ENCODE data around the gene CCL15. TPM values are rescaled to one million over a fixed set of nuclear protein-coding genes. Genes with fewer than 3 reads are reported as not detected.
"Not testable (repeated sequence)": the region's sequence is repeated elsewhere in the genome, so short reads cannot be mapped to it uniquely, and the experiment has no call there.

Gene CCL15, protein sequence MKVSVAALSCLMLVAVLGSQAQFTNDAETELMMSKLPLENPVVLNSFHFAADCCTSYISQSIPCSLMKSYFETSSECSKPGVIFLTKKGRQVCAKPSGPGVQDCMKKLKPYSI
- not detected in 2 replicates for total RNA-seq

DNA sequence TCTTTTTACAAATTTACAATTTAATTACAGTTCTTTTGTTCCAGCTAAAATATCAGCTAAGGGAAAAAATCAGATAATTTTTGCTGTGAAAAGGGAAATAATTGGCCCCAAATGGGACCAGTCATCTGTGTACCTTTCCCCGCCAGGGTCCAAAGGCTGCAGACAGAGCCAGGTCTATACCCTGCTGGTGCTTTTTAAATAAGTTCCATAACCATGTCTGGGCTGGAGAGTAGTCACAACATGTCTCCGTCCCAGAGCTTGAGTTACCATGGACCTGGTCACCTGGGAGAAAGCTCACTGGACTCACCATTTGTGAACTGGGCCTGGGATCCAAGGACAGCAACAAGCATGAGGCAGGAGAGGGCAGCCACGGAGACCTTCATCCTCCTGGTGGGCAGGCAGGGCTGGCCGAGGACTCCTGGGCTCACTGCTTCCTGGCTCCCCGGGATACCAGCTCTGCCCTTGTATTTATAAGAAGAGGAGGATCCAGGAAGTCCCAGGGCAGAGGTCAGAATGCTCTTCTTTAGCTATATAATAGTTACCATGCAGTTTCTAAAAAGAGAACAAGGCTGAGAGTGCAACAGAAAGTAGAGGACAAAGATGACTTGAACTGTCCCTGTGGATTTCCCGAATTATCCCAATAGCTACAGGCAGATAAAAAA is at the start of gene CCL15:
Gene CCL15 (minus strand): TSS at position 444 of the 662 bp plus-strand sequence. CDS start 61 bp downstream, at position 383.
- no peak for DNase-seq (ENCODE audit: low spot score)
- Mint-ChIP-seq H3K27me3 (ENCODE audit: low read depth) (peaks cover 13% of the 10 kb centered on the region), H3K4me3 (ENCODE audit: low read depth) (no peak within 1 kb of the TSS), H3K4me1 (ENCODE audit: low read depth) (peaks cover 3% of the 10 kb centered on the region), H3K36me3 (ENCODE audit: low read depth) (no peaks in the 10 kb centered on the region), H3K27ac (no peak within 1 kb of the TSS), H3K9me3 (no peaks in the 10 kb centered on the region)
- intact Hi-C loops (cut with micrococcal nuclease), result no loop called here

DNA sequence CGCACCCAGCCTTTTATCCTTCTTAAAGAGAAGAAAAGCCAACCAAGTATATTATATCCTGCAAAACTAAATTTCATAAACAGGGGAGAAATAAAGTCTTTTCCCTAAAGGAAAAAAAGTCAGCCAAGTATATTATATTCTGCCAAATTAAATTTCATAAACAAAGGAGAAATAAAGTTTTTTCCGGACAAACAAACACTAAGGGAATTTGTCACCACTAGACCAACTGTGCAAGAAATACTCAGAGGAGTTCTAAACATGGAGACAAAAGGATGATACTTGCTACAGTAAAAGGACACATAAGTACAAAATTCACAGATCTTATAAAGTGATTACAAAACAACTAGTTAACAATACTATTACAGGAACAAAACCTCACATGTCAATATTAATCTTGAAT is 48.3 kb upstream of the CCL15 start:
- H3K4me1 Mint-ChIP-seq (ENCODE audit: low read depth), result no peaks in the 10 kb centered on the region
- H3K36me3 Mint-ChIP-seq (ENCODE audit: low read depth), result no peaks in the 10 kb centered on the region
- H3K4me3 Mint-ChIP-seq (ENCODE audit: low read depth), result no peak overlapping the region
- intact Hi-C loops (cut with micrococcal nuclease), result no loop called here
- H3K9me3 Mint-ChIP-seq, result peaks cover 19% of the 10 kb centered on the region
- H3K27ac Mint-ChIP-seq, result no peak overlapping the region
- DNase-seq (ENCODE audit: low spot score), result no peak
- H3K27me3 Mint-ChIP-seq (ENCODE audit: low read depth), result peaks cover 20% of the 10 kb centered on the region

DNA sequence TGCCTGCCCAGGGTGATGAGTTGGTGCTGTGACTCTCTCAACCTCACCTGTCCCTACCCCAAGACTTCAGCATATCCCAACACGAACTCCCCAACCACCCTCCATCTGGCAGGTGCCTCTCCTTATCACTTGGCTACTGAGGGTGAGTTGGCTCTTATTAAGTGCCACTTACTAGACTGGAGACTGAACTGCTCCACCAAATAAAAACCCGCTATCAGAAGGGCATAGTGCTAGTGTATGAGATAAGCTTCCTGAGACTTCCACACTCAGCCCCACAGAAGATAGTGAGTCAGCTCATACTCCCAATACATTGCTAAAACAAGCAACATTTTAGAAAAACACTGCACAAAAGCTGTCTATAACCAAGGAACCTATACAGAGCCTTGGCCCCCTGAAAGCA is 46.7 kb upstream of the CCL15 start:
- H3K4me3 Mint-ChIP-seq (ENCODE audit: low read depth), result no peak overlapping the region
- H3K27ac Mint-ChIP-seq, result no peak overlapping the region
- intact Hi-C loops (cut with micrococcal nuclease), result no loop called here
- peaks cover 19% of the 10 kb centered on the region for H3K9me3 Mint-ChIP-seq
- H3K4me1 Mint-ChIP-seq (ENCODE audit: low read depth), result no peaks in the 10 kb centered on the region
- H3K36me3 Mint-ChIP-seq (ENCODE audit: low read depth), result no peaks in the 10 kb centered on the region
- H3K27me3 Mint-ChIP-seq (ENCODE audit: low read depth), result peaks cover 25% of the 10 kb centered on the region
- no peak for DNase-seq (ENCODE audit: low spot score)

DNA sequence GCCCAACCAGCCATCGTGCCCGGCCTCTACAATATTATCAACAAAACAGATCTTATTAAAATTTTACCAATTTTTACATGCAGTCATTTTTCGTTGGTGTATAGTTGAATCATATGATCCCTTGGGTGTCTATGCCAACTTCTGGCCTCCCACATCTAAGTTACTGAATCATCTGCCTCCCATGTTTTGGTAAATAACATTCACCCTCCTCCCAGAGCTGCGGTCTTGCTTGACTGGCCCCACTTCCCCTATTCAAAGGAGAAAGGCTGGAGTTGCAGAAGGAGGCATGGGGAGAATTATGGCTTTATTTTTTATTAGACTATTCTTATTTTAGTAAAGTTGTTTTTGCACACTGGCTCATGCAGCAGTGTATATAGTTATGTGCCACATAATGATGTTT is 34.9 kb upstream of the CCL15 start:
- Mint-ChIP-seq H3K27ac (no peak overlapping the region), H3K36me3 (ENCODE audit: low read depth) (no peaks in the 10 kb centered on the region), H3K4me3 (ENCODE audit: low read depth) (no peak overlapping the region), H3K4me1 (ENCODE audit: low read depth) (no peaks in the 10 kb centered on the region), H3K9me3 (no peaks in the 10 kb centered on the region), H3K27me3 (ENCODE audit: low read depth) (peaks cover 32% of the 10 kb centered on the region)
- no peak for DNase-seq (ENCODE audit: low spot score)
- intact Hi-C loops (cut with micrococcal nuclease), result no loop called here

DNA sequence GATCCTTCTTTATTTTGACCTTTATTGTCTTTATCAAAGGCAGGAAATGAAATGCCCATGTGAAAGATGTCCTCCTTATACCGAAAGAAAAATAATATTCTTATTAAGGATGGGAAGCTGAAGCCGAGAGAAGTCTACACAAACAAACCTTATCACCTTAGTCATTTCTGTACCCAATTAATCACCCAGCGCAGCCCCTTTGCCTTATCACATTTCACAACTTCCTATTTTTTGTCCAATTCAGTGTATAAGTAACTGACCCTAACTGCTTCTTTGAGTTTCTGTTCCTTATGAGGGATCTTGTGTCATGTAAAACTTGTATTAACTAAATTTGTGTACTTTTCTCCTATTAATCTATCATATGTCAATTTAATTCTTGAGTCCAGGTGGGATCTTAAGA is 32.8 kb upstream of the CCL15 start:
- intact Hi-C loops (cut with micrococcal nuclease), result no loop called here
- Mint-ChIP-seq H3K36me3 (ENCODE audit: low read depth) (no peaks in the 10 kb centered on the region), H3K9me3 (no peaks in the 10 kb centered on the region), H3K27me3 (ENCODE audit: low read depth) (peaks cover 44% of the 10 kb centered on the region), H3K4me1 (ENCODE audit: low read depth) (no peaks in the 10 kb centered on the region), H3K4me3 (ENCODE audit: low read depth) (no peak overlapping the region), H3K27ac (no peak overlapping the region)
- no peak for DNase-seq (ENCODE audit: low spot score)

DNA sequence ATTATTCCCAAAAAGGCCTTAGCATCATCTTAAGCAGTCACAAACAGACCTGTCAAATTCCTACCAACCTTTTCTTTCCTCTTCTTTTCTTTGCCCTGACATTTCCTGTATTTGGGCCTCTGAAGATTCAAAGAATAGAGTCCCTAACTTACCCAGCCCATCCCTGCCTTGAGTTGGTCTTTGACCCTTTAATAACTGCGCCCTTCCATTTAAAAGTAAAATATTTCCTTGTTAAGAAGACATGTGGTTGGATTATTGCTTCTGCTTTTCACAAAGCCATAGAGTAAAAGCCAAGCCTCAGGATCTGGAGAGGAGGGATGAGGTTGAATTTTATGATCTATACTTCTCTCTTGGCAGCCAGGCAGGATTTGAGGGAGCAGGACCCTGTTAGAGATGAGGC is 29.6 kb upstream of the CCL15 start:
- Mint-ChIP-seq H3K27ac (no peak overlapping the region), H3K4me1 (ENCODE audit: low read depth) (no peaks in the 10 kb centered on the region), H3K27me3 (ENCODE audit: low read depth) (peaks cover 49% of the 10 kb centered on the region), H3K9me3 (no peaks in the 10 kb centered on the region), H3K4me3 (ENCODE audit: low read depth) (no peak overlapping the region), H3K36me3 (ENCODE audit: low read depth) (no peaks in the 10 kb centered on the region)
- no peak for DNase-seq (ENCODE audit: low spot score)
- intact Hi-C loops (cut with micrococcal nuclease), result no loop called here

DNA sequence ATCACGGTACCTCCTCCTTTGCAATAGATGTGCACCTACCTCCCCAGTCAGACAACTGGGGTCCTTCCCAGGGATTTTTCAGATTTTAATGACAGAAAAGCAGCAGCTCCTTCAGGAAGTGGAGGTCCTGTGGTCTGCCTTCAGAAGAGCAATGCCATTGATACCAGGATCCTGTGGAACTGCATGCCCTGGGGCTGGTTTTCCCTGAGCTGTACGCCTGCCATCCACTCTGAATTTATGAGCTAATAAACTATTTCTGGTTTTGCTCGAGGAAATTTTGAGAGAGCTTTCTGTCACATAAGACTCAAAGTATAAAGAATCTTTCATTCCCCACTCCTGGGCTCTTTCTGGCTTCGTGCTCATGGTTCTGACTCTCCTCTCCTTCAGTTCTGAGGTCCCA is 26.4 kb upstream of the CCL15 start:
- H3K4me3 Mint-ChIP-seq (ENCODE audit: low read depth), result no peak overlapping the region
- no peak for DNase-seq (ENCODE audit: low spot score)
- H3K9me3 Mint-ChIP-seq, result no peaks in the 10 kb centered on the region
- H3K4me1 Mint-ChIP-seq (ENCODE audit: low read depth), result no peaks in the 10 kb centered on the region
- intact Hi-C loops (cut with micrococcal nuclease), result no loop called here
- H3K27me3 Mint-ChIP-seq (ENCODE audit: low read depth), result peaks cover 33% of the 10 kb centered on the region
- H3K36me3 Mint-ChIP-seq (ENCODE audit: low read depth), result no peaks in the 10 kb centered on the region
- no peak overlapping the region for H3K27ac Mint-ChIP-seq

DNA sequence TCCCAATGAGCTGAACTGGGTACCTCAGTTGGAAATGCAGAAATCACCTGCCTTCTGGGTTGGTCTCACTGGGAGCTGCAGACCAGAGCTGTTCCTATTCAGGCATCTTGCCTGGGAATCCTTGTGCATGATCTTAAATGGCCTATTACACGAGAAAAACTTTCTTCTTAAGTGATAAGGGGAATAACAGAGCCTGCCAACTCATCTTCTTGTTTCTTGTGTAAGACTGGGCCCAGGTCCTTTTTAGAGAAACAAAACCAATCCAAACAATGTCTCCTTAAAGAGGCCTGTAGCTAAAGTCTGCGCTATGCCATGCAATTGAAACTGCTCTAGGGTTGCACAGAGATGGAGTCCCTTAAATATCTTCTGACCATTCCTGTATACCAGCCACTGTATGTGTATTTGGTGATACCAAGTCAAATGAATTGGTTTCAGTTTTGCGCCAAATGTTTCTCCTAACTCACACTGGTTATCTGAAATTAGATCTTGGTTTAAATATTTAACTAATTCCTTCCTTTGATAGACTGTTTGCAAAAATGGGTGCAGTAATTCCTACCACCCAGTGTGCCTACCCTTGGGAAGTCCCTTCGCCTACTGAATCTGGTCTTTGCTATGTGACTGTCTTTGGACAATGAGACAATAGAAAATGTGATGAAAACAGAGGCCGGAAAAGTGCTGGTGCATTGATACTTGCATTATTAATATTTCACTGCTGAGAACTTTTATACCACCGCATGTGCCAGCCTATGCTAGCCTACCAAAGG is 22.9 kb upstream of the CCL15 start:
- H3K9me3 Mint-ChIP-seq, result no peaks in the 10 kb centered on the region
- intact Hi-C loops (cut with micrococcal nuclease), result no loop called here
- no peaks in the 10 kb centered on the region for H3K36me3 Mint-ChIP-seq (ENCODE audit: low read depth)
- peaks cover 32% of the 10 kb centered on the region for H3K27me3 Mint-ChIP-seq (ENCODE audit: low read depth)
- no peak overlapping the region for H3K4me3 Mint-ChIP-seq (ENCODE audit: low read depth)
- no peak for DNase-seq (ENCODE audit: low spot score)
- no peak overlapping the region for H3K27ac Mint-ChIP-seq
- no peaks in the 10 kb centered on the region for H3K4me1 Mint-ChIP-seq (ENCODE audit: low read depth)

DNA sequence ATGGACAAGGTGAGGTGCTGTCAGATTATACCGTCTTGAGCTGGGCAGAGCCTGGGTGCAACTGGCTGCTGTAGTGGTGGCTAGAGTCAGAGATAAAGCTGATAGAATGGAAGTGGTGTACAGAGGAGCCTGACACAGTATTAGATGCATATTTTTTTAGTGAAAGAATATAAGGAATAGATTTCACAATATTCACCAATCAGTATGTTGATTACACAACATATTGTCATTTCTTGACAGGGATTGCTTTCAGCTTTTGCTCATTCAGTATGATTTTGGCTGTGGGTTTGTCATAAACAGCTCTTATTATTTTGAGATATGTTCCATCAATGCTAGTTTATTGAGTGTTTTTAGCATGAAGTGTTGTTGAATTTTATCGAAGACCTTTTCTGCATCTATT is 18.1 kb upstream of the CCL15 start:
- no peaks in the 10 kb centered on the region for H3K36me3 Mint-ChIP-seq (ENCODE audit: low read depth)
- H3K4me3 Mint-ChIP-seq (ENCODE audit: low read depth), result no peak overlapping the region
- intact Hi-C loops (cut with micrococcal nuclease), result no loop called here
- H3K27me3 Mint-ChIP-seq (ENCODE audit: low read depth), result peaks cover 33% of the 10 kb centered on the region
- no peak for DNase-seq (ENCODE audit: low spot score)
- no peak overlapping the region for H3K27ac Mint-ChIP-seq
- no peaks in the 10 kb centered on the region for H3K9me3 Mint-ChIP-seq
- no peaks in the 10 kb centered on the region for H3K4me1 Mint-ChIP-seq (ENCODE audit: low read depth)

DNA sequence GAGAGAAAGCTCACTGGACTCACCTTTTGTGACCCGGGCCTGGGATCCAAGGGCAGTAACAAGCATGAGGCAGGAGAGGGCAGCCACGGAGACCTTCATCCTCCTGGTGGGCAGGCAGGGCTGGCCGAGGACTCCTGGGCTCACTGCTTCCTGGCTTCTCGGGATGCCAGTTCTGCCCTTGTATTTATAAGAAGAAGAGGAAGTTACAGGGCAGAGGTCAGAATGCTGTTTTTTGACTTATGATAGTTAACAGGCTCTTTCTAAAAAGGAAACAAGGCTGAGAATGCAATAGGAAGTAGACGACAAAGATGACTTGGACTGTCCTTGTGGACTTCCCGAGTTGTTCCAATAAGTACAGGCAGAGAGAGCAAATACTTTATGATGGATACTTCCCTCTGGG is 16.4 kb upstream of the CCL15 start, which contains the start of gene CCL23:
Gene CCL23 (minus strand): TSS at position 174 of the 400 bp plus-strand sequence. CDS start 75 bp downstream, at position 99.
- Mint-ChIP-seq H3K27ac (no peak within 1 kb of the TSS), H3K27me3 (ENCODE audit: low read depth) (peaks cover 38% of the 10 kb centered on the region), H3K4me3 (ENCODE audit: low read depth) (no peak within 1 kb of the TSS), H3K9me3 (no peaks in the 10 kb centered on the region), H3K36me3 (ENCODE audit: low read depth) (no peaks in the 10 kb centered on the region), H3K4me1 (ENCODE audit: low read depth) (no peaks in the 10 kb centered on the region)
- intact Hi-C loops (cut with micrococcal nuclease), result no loop called here
- no peak for DNase-seq (ENCODE audit: low spot score)

DNA sequence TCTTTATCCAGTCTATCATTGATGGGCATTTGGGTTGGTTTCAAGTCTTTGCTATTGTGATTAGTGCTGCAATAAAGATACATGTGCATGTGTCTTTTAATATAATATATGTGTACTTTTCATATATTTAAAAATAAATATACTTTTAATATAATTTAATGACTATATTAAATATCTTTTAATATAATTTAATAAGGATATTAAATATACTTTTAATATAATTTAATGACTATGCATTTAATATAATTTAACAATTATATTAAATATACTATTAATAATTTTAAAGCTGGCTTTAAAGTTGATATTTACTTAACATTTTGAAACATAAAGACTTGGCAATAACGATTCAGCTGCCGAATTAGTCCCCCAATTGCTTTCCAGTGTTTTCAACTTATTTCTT is 15.2 kb upstream of the CCL15 start:
- DNase-seq (ENCODE audit: low spot score), result no peak
- peaks cover 31% of the 10 kb centered on the region for H3K27me3 Mint-ChIP-seq (ENCODE audit: low read depth)
- no peaks in the 10 kb centered on the region for H3K36me3 Mint-ChIP-seq (ENCODE audit: low read depth)
- no peaks in the 10 kb centered on the region for H3K4me1 Mint-ChIP-seq (ENCODE audit: low read depth)
- H3K9me3 Mint-ChIP-seq, result no peaks in the 10 kb centered on the region
- H3K27ac Mint-ChIP-seq, result no peak overlapping the region
- intact Hi-C loops (cut with micrococcal nuclease), result no loop called here
- H3K4me3 Mint-ChIP-seq (ENCODE audit: low read depth), result no peak overlapping the region

DNA sequence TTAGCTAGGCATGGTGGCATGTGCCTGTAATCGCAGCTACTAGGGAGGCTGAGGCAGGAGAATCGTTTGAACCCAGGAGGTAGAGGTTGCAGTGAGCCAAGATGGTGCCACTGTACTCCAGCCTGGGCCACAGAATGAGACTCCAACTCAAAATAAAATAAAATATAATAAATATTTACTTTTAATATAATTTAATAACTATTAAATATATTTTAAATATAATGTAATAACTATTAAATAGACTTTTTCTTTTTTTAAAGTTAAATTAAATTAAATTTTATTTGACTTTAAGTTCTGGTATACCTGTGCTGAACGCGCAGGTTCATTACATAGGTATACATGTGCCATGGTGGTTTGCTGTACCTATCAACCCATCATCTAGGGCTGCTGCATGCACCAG is 14.5 kb upstream of the CCL15 start:
- H3K27ac Mint-ChIP-seq; H3K4me3 Mint-ChIP-seq (ENCODE audit: low read depth); H3K9me3 Mint-ChIP-seq; H3K4me1 Mint-ChIP-seq (ENCODE audit: low read depth); intact Hi-C loops (cut with micrococcal nuclease); DNase-seq (ENCODE audit: low spot score); H3K36me3 Mint-ChIP-seq (ENCODE audit: low read depth): not testable (repeated sequence)
- peaks cover 28% of the 10 kb centered on the region for H3K27me3 Mint-ChIP-seq (ENCODE audit: low read depth)

DNA sequence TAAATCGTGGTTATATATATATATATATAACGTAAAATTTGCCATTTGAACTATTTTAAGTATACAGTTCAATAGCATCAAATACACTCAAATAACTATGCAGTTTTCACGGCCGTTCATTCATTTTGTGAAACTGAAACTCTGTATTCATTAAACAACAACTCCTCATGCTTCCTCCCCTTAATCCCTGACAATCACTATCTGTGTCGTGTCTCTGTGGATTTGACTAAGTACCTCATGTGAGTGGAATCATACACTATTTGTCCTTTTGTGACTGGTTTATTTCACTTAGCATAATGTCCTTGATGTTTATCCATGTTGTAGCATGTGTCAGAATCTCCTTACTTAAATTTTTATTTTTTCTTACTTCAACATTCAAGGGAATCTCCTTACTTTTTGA is 13.6 kb upstream of the CCL15 start:
- H3K27ac Mint-ChIP-seq, result no peak overlapping the region
- H3K27me3 Mint-ChIP-seq (ENCODE audit: low read depth), result peaks cover 23% of the 10 kb centered on the region
- H3K4me3 Mint-ChIP-seq (ENCODE audit: low read depth), result no peak overlapping the region
- H3K36me3 Mint-ChIP-seq (ENCODE audit: low read depth), result no peaks in the 10 kb centered on the region
- no peak for DNase-seq (ENCODE audit: low spot score)
- no peaks in the 10 kb centered on the region for H3K4me1 Mint-ChIP-seq (ENCODE audit: low read depth)
- intact Hi-C loops (cut with micrococcal nuclease), result no loop called here
- H3K9me3 Mint-ChIP-seq, result no peaks in the 10 kb centered on the region

All from activated T-helper 2 cell treated with anti-CD3 and anti-CD28 coated beads, Interferon-gamma antibody, Interleukin-2, Interleukin-4, amounts not matched to agents 10 μg/mL and 5 μg/mL and 100 μg/mL, durations not matched to agents 14 hours and 24 hours and 36 hours (primary cell).